ENCODE results near the gene CRHBP. TPM values are rescaled to one million over a fixed set of nuclear protein-coding genes. Genes with fewer than 3 reads are reported as not detected.

CRHBP gene
- total RNA-seq: 13.8 TPM in 1 of 2 replicates, not detected in the other

GRCh38 chr5:76952795-76953536 is at the start of gene CRHBP:
Gene CRHBP, plus strand, starts transcription at chr5:76953045. Its CDS starts 90 bp downstream, at chr5:76953135.

Other genes with a start within 250 kb of the CRHBP start
- 127 and 138 TPM in 2 replicates for gene F2R, start 236.9 kb upstream of the CRHBP start, total RNA-seq
- 24.2 and 35.8 TPM in 2 replicates for gene F2RL1, start 134.0 kb upstream of the CRHBP start, total RNA-seq
- gene S100Z, start 103.0 kb upstream of the CRHBP start, total RNA-seq: not detected in 2 replicates
- 10.8 and 15.4 TPM in 2 replicates for gene AGGF1, start 77.4 kb downstream of the CRHBP start, total RNA-seq
- 0.36 and 0.65 TPM in 2 replicates for gene ZBED3, start 134.2 kb downstream of the CRHBP start, total RNA-seq